Ramos (cell line): ENCODE measurements around the gene PAPPA2.
"Not testable (repeated sequence)": the region's sequence is repeated elsewhere in the genome, so short reads cannot be mapped to it uniquely, and the experiment has no call there.

Experiments used
- in situ Hi-C: fragments of 300-500 bp; cut with MboI; formaldehyde crosslinking; loops from one replicate; pipeline ENCODE4 v1.14.3; 2022; ENCODE audit warnings: low sequenced_read_pairs; ENCODE audit not compliant: unreplicated experiment

PAPPA2 gene

DNA sequence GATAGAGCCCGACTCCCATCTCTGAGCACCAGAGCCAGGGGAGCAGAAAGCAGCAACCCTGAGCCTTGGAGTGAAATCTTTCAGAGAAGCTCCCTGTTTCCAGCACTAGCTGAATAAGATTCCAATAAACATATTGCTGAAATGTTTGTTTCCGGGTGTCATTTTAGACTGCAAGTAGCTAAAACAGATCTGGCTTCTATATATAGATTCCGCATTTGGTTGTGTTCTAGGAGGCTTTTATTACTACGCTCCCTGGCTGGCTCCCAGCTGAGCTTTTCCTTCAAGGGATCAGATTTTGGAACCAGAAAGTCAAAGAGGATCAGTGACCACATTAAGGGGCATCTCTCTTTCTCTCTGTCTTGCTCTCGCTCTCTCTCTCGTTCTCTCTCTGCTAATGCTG is 88.2 kb downstream of the PAPPA2 start:
- in situ Hi-C loops, result no loop called here

DNA sequence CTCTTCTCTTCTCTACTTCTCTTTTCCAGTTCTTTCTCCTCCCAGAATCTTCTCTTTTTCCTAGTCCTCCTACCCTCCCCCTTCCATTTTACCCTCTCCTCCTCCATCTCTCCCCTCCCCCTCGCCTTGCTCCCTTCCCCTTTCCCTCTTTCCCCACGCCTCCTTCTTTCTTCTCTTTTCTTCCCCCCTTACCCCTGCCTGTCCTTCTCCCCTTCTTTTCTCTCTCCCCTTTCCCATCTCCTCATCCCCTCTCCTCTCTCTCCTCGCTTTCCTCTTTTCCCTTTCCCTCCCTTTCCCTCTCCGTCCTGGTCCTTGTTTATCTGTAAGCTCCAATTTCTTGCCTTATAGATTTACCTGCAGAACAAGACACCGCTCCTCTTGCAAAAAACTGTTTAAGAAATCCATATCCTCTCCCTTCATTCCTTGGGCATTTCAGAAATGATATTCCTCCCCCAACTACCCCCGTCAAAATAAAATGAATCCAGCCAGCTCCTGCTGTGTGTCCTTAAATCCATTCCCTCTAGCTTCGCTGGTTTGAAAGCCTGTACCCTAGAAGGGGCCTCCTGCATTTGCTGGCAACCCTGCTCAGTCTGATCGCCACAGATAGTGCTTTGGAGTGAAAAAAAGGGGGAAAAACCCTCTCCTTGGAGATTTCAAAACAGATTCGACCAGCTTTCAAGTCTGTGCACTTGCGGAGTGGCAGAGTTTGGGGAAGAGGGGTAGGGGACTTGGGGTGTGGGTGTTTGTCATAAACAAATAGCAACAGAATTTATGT is 89.4 kb downstream of the PAPPA2 start:
- in situ Hi-C loops, result no loop called here

DNA sequence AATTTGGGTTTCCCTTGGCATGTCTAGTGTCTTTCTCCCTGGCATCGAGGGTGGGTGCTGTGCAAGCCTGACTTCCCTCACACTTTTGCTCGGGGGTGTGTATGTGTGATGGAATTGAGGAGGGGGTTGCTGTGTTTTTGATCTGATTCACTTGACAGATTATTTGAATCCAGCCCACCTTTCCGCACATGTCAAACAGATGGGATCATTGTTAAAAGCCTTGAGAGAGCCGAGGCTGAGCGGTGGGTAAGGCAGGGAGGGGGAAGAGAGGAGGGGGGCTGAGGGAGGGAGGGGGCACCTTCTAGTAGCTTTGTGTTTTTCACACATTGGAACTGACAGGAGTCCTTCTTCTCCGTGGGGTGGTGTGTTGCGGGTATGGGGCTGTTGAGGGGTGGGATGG is 90.0 kb downstream of the PAPPA2 start:
- in situ Hi-C loops, result no loop called here

DNA sequence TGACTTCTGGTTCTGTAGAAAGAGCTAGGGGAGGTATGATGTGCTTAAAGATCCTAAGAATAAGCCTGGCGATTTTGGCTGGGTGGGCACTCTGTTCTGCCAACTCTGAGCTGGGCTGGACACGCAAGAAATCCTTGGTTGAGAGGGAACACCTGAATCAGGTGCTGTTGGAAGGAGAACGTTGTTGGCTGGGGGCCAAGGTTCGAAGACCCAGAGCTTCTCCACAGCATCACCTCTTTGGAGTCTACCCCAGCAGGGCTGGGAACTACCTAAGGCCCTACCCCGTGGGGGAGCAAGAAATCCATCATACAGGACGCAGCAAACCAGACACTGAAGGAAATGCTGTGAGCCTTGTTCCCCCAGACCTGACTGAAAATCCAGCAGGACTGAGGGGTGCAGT is 93.3 kb downstream of the PAPPA2 start:
- in situ Hi-C loops, result loop anchor here (5.0 kb wide), 1 partner anchor 326 kb away; no protein-coding TSS in a partner anchor

DNA sequence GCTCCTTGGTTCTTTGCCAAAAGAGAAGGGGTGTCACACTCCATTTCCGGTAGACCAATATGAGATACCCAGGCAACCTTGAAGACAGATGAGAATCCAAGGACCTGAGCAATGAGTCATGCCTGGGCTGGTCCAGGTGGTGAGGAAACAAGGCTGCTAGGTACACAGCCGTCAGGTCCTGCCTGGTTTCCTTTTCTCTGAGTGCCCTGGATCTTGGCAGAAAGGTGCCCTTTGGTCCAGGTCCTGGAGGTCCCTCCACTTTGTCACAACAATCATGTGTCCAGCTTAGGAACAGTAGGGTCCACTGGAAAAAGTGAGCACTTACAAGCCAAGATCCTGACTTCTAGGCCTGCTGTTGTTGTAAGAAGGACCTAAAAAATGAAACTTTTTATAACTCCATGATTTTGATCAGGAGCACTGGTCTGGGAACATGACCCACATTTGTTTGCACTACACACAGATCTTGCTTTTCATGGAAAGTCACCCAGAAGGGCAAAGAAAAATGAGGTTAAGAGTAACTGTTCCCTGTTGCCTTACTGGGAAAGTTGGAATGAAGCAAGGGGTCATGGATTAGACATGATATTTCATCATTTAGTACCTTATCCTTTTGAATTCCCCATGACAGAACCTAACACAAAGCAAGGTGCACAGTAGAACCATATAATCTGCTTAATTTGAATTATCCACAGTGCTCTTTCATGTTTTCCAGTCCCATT is 94.7 kb downstream of the PAPPA2 start:
- in situ Hi-C loops, result loop anchor here (5.0 kb wide), 1 partner anchor 325 kb away; no protein-coding TSS in a partner anchor

DNA sequence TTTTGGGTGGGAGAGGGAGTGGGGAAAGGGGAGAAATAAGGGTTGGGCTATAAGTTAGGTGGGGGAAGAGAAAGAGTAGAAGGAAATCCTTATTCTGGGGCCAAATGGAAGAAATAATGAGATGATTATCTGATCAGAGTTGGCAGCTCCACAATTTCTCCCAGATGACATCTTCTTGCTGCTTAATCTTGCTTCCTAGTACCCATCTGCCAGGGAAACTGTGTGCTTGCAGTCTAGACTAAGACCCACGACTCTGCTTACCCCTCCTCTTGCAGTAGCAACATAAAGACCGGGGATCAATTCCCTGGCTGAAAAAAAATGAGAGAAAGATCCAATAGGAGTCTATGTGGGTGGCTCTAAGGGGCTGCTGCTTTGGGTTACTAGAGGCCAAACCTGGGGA is 95.6 kb downstream of the PAPPA2 start:
- in situ Hi-C loops, result loop anchor here (5.0 kb wide), 1 partner anchor 324 kb away; no protein-coding TSS in a partner anchor

DNA sequence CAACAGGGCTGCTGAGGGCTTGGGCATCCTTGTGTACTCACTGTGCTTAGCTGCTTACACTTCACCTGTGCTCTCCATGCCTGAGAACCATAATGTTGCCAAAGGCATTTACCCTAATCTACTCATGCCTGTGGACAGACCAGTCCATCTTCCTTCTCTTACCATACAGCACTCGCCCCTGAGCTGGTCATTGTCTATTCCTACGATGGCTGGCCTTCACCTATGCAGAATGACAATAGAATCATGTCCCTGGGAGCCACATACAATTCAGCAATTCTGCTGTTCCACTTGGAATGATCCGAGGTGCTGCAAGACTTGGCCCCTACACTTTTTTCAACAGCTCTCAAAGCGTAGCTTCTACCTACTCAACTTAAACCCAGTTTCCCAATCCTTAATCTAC is 96.5 kb downstream of the PAPPA2 start:
- in situ Hi-C loops, result loop anchor here (5.0 kb wide), 1 partner anchor 323 kb away; no protein-coding TSS in a partner anchor

DNA sequence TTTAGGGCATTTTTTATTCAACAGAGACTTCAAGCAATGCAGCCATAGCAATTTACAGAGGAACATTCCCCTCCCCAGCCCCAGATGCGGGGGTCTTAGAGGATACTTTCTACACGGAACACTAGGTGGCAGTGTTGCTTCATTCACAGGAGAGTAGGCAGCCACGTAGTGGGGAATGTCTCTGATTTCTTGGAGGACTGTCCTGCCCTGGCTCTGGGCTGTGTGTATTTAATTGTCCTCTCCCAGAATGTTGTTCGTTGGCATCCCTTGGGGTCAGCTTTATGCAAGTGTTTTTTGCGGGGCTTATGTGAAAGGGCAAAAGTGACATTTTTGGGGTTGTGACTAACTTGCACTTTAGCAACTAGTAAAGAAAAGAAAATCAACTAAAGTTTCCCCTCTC is 96.9 kb downstream of the PAPPA2 start:
- in situ Hi-C loops, result loop anchor here (5.0 kb wide), 1 partner anchor 322 kb away; no protein-coding TSS in a partner anchor

DNA sequence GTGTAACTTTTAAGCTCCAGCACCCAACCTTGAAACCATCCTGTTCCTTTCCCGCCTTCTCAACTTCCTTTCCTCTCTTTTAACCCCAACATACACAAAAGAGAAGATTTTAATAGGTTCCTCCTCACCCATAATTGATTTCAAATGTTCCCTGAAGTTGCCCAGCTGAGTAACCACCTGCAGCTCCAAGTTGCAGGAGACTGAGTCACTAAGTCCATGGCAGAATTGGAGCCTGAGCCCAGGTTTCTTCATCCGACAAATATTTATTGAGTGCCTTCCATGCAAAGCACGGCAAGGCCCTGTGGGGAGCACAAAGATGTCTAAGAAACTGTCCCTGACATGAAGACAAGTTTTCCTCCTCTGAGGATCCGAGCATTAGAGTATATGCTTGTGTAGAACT is 97.7 kb downstream of the PAPPA2 start:
- in situ Hi-C loops, result no loop called here

DNA sequence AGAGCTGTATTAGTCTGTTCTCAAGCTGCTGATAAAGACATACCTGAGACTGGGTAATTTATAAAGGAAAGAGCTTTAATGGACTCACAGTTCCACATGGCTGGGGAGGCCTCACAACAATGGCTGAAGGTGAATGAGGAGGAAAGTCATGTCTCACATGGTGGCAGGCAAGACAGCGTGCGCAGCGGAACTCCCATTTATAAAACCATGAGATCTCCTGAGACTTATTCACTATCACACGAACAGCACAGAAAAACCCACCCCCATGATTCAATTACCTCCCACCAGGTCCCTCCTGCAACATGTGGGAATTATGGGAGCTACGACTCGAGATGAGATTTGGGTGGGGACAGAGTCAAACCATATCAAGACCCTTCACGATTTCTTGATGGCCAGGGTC is 98.8 kb downstream of the PAPPA2 start:
- in situ Hi-C loops, result not testable (repeated sequence)

DNA sequence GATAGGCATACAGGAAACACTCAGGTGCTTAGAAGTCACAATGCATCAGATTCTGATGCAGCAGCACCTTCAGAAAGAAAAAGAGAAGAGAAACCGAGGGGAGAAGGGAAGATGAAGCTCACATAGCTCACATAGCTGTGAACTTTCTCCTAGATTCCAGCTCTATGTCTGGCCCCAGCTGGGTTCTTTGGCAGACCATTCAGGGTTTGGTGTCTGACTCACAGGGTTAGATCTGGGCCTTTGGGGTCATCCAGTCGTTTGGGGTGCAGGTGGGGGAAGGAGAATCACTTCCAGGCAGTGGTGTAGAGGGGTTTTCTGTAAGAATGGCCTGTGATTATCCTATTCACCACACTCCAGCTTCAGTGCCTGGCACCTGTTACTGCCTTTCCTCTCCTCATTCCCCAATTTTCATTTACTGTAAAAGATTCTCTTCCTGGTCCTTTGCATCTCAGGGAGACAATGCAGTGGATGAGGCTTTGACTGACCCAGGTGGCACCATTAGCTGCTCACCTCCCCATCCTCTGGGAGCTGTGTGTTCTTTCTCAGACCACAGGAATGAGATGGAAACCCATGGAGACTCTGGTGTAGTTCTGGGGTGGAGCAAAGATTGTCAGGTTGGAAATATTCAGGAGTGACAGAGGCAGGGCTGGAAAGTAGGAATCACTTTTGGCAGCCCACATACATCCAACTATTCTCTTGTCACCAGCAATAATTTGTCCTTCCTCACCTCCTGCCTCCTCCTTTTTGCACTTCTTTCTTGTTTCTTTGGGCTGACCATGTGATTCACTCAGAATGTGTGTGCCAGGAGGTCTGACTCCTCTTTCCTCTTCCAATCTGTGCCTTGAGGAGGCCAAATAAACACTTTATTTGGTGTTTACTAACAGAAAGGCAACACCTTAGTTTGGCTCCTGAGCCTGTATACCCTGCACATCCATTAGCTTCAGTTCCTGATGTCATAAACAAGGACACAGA is 103.3 kb downstream of the PAPPA2 start:
- in situ Hi-C loops, result no loop called here

DNA sequence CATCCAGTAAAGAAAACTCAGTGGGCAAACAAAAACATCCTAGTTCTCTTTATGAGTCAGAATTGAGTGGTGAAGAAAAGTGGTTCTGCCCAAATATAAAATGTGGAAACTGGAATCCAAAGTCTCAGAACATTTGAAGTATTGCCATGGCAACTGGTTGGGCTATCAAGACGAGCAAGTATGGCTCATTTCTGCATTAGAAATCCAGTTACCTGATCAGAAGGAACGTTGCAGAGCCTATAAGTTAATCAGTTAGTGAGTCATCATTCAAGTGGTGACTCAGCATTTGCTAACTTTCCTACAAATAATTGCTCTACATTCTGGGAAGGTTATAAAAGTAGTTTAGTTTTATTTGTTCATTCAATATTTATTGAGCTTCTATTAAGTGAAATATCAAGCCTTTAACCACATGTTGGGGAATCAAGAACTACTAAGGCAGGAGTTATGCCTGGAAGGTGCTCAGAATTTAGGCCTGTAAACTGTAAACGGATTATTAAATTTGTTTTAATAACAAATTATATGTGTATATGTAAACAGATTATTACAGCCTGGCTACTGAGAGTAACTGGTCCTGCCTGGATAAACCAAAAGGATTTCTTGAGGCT is 104.3 kb downstream of the PAPPA2 start:
- in situ Hi-C loops, result no loop called here

DNA sequence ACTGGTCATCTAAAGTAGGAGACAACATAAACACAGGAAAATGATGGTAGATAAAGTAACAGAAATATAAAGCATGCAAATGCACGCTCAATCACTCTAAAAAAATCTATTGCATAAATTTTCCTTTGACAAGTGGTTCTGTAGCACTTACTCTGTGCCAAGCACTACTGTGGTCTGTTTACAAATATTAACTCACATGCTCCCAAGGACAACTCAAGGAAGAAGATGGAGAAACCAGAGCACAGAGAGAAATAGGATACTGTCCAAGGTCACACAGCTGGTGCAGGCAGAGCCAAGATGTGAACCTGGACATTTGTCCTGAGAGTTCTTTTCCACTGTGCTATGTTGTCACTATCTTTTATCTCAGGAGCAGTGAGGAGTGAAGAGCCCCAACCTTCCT is 105.2 kb downstream of the PAPPA2 start:
- in situ Hi-C loops, result no loop called here

DNA sequence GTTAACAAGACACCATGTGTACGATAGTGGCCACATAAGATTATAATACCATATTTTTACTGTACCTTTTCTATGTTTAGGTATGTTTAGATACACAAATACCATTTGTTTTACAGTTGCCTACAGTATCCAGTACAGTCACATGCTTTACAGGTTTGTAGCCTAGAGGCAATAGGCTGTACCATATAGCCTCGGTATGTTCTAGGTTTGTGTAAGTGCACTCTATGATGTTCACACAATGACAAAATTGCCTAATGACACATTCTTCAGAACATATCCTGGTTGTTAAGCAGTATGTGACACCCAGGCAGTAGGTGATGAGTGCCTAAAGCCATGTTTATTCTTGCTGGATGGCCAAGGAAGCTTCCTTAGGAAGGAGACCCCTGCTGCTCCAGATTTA is 111.8 kb downstream of the PAPPA2 start:
- in situ Hi-C loops, result no loop called here

DNA sequence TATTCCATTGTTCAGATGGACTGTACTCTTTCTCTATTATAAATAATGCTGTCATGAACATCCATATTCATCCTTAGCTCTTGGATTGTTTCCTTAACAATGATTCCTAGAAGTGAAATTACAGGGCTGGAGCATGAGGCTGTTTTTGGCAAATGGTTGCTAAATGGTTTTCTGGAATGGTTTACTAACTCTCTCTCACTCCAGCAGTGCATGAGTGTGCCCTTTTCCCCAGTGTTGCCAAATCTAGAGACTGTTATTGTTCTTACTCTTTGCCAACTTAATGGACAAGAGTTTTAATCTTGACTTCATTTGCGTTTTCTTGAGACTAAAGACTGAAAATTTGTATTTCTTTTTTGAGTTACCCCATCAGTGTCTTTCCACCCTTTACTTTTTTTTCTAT is 113.0 kb downstream of the PAPPA2 start:
- in situ Hi-C loops, result no loop called here

DNA sequence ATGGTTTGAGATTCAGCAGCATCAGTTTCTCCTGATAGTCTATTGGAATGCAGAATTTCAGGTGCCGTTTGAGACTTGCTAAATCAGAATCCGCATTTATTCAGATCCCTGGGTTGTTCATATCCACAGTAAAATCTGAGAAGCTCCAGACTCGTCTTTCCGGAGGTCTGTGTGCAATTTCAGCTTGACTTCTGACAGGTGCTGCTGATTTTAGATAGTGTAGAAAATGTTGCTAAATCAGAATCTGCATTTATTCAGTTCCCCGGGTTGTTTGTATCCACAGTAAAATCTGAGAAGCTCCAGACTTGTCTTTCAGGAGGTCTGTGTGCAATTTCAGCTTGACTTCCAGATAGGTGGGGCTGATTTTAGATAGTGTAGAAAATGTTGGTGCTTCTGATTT is 113.7 kb downstream of the PAPPA2 start:
- in situ Hi-C loops, result no loop called here

DNA sequence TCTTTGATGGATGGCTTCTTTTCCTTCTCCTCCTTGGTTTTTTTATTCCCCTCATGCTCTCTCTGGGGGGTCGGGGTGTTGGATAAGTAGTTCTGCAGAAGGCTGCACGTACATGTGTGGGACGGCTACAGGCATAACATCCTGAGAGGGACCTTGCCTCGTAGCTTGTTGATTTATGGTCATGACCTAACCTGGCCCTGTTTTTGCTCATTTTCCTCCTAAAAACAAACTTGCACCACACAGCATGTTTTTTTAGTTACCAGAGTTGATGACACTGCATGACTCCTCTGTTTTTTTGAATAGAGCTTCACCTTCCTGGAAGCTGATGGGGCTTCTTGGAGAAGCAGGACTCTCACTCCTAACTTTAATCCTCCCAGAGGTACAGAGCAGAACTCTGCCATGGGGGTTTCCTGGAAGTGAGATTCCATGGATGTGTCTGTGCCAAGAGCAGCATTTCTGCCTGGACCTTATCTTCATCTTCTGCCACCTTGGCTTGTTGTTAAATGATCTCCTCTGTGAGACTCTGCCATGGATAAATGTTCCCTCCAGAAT is 114.7 kb downstream of the PAPPA2 start:
- in situ Hi-C loops, result no loop called here

DNA sequence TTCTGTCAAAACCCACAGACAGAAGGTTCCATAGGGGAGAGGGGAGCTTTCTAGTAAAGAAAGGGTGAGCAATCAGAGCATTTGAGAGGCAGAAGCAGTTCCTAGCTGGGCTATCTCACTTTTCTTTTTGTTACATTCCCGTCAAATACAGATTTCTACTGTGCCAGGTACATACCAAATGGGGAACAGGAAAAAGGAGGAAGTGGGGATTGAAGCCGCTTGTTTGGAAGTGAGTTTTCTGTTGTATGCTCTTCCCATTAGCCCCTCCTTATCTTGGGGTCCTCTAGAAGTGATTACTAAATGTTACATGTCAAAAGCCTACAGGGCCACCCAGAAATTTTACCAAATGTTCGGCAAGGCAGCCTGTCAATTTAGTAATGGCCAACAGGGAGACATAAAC is 116.1 kb downstream of the PAPPA2 start:
- in situ Hi-C loops, result no loop called here

DNA sequence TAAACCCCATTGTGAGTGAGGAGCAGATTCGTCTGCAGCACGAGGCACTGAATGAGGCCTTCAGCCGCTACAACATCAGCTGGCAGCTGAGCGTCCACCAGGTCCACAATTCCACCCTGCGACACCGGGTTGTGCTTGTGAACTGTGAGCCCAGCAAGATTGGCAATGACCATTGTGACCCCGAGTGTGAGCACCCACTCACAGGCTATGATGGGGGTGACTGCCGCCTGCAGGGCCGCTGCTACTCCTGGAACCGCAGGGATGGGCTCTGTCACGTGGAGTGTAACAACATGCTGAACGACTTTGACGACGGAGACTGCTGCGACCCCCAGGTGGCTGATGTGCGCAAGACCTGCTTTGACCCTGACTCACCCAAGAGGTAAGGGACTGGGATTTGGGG is 132.2 kb downstream of the PAPPA2 start:
- in situ Hi-C loops, result no loop called here

DNA sequence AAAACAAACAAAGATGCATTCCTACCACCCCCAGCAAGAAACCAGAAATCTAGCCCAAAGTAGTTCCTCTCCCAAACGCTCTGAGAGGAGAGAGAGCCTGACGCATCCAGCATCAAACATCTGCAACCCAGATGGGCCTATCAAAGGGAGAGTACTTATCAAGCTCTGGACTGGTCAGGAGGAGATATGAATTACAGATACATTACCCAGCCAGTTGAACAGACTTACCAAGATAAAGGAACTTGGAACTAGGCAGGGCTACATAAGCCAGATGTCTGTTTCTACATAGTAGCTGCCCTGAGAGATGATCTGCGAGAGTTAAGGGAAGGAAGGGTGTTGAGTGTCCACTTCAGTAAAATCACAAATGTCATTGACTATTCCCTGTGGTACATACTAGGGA is 138.4 kb downstream of the PAPPA2 start:
- in situ Hi-C loops, result no loop called here
